Activated naive CD4-positive, alpha-beta T cell treated with anti-CD3 and anti-CD28 coated beads, Interleukin-2, amount 50 U/mL, for 16 hours (primary cell): ENCODE data around the gene AXIN1.
"Not testable (repeated sequence)": the region's sequence is repeated elsewhere in the genome, so short reads cannot be mapped to it uniquely, and the experiment has no call there.

ENCODE experiments used
- DNase-seq: peaks from one replicate; pipeline ENCODE4 v3.0.0-alpha.2; 2020

The AXIN1 gene

DNA sequence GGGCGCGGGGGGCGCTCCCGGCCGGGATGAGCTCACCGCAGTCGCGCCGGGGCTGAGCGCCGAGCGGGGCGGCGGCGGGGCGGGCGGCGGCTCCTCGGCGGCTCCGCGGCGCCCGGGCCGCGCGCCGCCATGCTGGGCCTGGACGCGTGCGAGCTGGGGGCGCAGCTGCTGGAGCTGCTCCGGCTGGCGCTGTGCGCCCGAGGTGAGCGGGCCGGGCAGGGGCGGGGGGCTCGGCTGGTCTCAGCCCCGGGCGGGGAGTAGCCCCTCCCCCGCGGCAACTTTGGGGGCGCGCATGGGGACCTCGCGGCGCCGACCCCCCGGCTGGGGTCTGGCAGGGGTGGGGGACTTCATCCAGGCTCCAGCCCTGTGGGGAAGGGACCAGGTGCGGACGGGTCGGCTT, 72.0 kb downstream of the AXIN1 start, which contains the start of gene ARHGDIG:
Gene ARHGDIG, plus strand, starts transcription at position 40 of the 400 bp plus-strand sequence. Its CDS starts 90 bp downstream, at position 130.
- no peak for DNase-seq

DNA sequence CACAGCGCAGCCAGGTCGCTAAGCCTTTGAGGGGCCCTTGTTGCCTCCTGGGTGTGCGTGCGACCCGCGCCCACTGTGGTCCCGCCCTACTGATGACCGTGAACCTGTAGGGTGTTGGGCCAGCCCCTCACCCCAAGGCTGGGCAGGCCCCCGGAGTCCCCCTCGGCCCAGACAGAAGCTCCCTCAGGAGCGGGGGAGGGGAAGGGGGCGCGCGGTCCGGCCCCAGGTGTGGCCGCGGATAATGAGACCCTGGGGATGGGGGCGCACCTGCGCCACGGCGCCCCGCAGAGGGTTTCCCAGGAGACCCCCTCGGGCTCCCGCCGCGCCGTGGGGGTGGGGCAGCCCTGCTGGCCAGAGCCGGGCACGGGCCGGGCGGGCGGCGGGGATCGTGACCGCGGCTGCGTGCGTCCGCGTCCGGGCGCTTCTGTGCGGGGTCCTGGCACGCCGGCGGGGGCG, 72.5 kb downstream of the AXIN1 start:
- DNase-seq, result no peak

DNA sequence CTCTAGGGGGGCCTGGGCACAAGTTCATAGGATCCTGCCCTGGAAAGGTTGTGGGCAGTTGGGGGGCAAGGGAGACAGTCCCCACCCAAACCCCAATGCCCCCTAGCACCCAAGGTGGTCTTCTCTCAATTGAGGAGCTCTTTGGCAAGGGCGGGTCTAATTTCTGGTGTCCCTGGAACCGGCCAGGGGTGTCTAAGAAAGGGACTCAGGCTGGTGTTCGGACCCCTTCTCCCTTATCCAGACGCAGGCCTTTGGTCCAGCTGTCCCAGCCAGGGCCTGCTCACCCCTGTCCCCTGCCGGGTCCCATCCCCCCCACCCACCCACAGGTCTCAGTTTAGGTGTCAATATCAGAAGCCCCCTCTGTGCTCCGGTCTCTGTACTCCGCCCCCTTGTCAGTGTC, 73.0 kb downstream of the AXIN1 start:
- no peak for DNase-seq

DNA sequence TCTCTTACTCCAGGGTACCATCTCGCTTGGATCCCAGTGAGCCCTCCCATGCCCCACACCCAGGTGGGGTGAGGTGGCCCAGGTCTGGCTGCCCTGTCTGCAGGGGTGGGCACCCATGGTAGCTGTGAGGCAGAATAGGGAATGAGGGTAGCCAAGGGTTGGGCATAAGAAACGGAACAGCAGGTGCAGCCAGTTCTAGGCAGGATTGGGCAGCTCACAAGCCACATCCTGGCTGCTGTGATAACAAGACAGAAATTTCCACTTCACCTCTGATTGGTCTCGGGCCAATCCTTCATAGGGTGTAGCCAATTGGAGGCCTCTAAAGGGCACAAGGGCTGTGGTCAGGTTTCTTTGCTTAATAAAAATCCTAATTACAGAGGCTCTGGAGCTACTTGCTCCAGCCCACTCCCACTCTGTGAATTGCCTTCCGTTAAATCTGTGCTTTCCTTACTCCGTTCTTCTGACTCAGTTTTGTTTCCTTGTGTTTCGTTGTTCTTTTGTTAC, 73.6 kb downstream of the AXIN1 start:
- no peak for DNase-seq

DNA sequence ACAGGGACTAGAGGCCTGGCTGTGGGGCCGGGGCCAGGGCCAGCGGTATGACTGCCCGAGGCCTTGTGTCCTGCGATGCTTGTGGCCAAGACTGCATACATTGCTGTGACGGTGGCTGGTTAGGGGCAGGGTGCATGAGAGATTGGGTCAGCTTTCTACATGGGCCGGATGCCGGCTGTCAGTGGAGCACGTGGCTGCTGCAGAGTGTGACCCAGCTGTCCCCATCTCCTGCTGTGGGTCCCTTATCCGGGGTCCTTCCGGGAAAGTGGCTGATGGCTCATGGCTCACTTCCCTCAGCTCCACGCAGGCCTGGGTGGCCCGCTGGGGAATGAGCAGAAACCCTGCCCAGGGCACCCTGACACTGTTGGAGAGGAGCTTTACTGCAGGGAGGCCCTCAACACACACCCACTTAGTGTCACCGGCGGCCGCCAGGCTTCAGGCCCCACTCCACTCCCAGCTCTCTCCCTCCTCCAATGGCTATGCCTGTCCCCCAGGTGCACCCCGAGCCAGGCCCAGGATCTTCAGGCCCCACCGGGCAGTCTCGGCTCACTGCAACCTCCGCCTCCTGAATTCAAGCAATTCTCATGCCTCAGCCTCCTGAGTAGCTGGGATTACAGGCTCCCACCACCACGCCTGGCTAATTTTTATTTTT, 76.0 kb downstream of the AXIN1 start:
- no peak for DNase-seq

DNA sequence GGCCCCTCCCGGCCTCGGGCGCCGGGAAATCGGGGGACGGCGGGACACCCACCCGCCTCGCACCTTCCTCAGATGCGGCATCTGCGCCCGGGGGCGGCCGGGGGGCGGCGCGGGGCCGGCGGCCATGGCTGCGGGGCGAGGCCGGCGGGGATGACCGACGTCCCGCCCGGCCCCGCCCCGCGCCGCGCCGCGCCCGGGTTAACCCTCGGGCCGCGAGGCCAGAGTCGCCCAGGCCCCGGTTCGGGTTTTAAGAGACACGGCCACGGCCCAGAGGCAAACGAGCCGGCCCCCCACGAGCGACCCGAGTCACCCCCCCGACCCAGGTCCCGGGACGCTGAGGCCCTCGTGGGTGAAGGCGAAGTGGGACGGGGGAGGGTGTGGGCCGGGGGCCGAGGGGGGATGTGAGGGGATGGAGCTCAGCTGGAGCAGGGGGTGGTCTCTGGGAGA, 76.7 kb downstream of the AXIN1 start, which contains the start of gene RGS11:
Gene RGS11, minus strand, starts transcription at position 159 of the 447 bp plus-strand sequence. Its CDS starts 33 bp downstream, at position 126.
- DNase-seq, result no peak

DNA sequence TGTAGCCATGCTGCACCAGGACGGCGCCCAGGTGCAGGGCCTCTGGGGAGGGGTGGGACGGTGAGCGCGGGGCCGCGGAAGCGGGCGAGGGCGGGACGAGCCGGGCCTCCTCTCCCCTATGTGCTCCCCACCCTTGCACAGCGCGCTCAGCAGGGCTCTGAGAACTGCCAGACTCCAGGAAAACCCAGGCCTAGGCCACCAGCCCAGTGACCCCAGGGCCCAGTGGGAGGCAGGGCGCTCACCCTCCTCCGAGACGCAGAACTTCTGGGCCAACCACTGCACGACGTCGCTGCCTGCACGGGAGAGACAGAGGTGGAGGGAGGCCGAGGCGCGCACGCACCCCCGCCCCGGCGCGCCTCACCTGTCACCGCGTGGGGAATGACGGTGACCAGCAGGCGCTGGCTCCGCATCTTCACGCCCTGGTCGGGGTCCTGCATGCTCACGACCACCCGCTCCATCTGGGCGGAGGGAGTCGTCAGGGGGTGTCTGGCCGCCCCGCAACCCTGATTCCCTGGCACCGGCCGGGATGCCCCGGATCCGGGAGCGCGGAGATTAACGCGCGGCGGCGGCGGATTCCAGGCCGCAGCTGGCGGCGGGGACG, 77.4 kb downstream of the AXIN1 start:
- no peak for DNase-seq

DNA sequence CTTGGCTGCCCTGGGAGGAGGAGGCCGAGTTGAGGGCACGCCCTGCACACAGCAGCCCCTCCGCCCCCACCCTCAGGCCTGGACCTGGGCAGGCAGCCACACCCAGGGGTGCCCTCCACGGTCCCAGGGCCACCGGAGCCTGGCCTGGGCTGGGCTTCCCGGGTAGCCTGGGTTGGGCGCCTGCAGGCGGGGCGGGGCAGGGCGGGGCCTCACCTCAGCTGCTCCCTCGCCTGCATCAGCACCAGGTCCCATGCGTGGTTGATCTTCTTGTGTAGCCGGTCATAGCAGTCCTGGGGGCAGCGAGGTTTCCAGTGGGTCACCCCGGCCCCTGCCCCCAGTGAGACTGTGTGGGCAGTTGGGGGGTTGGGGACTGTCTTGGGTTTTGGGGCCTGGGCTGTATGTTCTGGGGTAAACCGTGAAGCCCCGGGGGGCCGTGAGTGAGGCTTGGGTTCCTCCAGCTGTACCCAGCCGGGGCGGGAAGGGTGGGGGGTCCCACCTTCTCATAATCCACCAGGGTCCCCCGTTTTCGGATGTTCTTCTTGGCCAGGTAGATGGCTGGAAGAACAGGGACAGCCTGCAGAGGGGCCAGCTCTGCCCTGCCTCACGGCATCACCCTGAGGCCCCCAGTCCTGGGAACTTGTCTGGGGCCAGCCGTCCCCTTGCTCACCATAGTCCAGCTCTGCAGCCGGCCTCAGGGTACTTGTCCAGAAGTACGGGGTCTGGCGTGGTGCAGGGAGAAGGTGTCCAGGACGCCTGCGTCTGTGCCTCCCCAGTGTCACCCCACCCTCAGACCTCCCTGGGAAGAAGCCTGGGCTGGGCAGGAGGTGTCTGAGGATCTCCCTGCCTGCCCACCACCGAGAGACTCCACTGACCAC, 78.7 kb downstream of the AXIN1 start:
- DNase-seq, result no peak

DNA sequence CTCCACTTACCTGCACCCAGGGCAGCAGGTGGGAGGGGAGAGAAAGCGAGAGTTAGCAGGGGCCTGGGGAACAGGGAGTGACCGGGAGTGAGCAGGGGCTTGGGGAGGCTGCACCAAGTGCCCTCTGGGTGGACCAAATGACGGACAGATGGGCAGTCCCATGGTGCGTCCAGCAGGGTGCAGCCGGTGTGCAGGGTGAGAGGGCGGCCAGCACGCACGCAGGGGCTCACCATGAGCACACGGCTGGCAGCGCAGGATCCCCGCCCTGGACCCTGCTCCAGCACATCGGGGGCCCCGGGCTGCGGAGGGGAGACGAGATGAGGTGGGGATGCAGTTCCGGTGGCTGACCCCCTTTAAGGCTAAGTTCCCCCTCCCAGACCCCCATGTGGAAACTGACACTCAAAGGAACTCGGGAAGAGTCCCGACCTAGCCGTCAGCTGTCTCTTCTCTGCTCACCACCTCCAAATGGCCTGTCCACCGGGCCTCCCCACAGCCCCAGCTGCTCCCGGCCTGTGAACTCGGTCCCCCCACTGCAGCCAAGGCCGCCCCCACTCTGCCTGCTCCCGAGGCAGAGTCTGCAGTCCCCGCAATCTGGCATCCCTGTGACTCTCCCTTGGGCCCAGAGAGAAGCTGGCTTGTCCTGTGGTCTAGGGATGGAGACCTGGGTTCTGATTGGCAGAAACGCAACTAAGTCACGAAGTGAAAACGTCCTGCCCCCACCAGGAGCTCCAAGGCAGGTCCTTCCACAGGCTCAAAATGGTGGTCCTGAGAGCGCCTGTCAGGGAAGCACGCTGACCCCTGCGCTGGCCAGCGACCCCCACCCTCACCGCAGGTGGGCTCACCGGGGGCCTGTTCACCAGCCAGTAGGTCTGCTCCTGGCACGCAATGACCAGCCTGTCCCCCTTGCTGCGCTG, 79.6 kb downstream of the AXIN1 start:
- DNase-seq, result no peak

DNA sequence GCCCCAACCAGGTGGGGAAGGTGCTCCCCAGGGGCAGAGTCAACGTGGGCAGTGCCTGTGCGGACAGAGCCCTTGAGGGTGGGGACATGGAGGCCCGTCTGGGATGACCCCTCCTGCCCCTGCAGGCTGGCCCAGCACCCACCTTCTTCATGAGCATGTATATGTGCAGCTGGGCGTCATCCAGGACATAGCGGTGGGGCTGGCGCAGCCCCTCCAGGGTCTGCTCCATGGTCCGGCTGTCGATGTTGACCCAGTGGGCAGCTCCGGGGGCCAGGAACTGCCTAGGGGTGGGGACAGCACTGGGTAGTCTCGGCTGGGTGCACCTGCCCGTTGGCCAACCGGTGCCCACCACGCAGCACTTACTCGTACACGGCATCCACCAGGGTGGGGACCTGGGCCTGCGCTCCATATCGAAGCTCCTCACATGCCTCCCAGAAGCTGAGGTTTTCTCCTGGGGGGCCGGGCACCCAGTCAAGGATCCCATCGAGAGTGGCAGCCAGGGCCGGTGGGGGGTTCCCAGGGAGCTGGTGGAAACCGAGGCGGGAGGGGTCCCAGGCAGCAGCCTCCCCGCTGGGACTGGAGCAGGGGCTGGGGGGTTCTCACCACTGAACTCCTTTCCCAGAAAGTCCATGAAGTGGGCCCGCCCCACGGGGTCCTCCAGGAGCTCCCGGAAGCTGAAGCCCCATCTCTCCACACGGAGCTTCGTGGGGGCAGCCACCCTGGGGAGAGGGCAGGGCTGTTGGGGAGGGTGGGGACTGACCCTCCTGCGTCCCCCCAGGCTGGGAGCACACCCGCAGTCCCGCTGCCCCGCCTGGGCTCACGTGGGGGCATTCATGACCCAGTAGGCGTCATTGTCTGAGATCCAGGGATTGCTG, 81.9 kb downstream of the AXIN1 start:
- DNase-seq, result no peak

DNA sequence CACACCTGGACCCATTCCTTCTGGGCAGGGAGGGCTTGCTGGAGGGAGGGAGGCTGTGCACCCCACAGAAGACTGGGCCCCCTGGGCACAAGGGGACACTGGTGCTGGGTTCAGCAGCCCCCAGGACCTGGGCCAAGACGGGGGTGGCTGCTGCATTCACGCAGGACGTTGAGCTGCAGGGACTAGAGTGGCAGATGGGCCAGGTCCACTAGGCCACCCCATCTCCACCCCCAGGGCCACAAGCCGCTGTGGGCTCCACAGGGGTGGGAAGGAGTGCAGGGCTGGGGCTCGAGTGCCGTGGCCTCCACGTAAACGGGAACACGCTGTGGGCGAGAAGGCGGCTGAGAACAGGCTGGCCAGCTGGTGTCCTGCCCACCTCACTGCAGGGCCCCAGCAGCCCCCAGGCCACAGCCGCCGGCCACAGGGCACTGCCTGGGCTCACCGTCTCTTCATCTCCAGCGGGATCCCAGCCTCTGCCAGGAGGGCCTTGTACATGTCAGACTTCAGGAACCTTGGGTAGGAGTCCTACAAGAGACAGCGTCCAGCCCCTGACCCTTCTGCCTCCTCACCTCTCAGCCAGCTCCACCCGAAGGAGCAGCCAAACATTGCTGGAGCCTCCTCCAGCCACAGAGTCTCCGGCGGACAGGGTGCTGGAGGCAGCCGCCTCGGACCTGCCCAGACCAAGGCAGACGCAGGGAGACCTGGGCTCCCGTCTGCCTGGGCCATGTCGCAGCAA, 83.3 kb downstream of the AXIN1 start:
- no peak for DNase-seq

DNA sequence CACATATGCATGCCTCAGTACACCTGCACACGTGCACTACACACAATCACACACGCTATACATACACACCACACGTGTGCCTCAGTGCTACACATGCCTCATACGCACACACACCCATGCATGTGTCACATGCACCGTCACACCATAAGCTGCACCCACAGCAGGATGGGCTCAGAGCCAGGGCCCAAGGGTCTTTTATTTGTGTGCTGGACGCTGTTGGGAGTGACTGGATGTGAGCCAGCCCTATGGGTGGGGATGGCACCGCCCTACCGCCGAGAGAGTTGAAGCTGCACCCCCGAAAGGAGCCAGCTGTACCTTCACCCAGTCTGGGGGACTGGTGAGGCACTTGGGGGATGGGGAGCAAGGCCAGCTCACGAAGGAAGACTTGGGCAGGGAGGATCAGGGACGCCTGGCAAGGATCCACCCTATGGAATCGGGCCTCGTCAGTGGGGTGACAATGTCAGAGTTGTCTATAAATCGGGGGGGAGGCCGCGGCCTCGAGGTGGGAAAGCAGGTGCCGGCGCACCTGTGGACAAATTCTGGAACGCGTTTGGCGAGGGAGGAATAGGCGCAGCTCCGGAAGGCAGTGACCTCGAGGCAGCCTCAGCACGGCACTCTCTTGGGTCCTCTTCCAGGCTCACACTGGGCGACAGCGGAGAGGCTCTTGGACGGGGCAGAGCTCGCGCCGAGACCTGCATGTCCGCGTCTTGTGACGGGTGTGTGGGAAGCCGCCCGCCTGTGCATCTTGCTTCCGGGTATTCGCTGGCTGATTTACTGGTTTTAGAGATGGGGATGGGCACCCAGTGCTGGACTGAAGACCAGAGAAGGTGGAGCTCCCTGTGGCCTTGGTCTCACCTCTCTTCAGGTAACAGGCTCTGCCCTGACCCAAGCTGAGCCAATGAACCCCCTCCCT, 84.1 kb downstream of the AXIN1 start:
- no peak for DNase-seq

DNA sequence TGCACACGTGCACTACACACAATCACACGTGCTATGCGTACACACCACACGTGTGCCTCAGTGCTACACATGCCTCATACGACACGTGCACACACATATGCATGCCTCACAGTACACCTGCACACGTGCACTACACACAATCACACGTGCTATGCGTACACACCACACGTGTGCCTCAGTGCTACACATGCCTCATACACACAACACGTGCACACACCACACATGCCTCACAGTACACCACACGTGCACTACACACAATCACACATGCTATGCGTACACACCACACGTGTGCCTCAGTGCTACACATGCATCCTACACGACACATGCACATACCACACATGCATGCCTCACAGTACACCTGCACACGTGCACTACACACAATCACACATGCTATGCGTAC, 85.0 kb downstream of the AXIN1 start:
- DNase-seq, result not testable (repeated sequence)

DNA sequence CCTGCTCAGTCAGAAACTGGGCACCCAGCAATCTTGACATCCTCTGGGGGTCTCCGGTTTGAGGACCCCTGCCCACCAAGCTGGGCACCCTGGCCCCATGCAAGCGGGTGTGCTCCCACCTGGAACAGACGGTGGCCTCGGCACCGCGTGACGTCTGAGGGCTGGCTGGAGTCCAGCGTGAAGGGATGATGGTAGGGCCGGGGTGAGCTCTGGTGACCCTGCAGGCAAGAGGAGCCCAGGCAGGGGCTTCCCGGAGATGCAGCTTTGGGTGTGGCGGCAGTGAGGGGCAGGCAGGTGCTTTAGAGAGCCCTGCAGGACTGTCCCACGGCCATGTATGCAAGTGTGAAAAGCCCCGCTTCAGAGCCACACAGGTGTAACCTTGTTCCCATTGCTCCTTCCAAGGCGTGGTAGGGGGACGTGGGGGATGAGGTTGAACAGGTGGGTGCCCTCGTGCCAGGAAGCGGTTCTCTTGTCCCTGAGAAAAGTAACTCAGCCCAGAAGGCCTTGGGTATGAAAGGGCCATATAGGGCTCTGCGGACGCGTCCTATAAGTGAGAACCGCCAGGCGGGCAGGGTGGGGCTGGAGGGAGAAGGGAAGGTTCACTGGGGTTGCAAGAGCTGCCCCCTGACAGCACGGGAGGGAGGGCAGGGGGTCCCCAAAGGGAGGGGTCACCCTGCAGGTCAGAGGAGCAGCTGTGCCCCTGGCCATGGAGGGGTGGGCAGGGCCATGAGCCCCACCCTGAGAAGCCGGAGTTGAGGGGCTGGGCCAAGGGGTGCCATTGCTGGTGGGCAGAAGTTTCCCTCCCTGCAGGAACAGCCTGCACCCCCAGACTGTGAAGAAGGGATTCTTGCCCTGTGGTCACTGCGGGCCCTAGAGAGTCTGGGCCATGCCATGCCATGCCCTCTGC, 86.0 kb downstream of the AXIN1 start:
- DNase-seq, result no peak

DNA sequence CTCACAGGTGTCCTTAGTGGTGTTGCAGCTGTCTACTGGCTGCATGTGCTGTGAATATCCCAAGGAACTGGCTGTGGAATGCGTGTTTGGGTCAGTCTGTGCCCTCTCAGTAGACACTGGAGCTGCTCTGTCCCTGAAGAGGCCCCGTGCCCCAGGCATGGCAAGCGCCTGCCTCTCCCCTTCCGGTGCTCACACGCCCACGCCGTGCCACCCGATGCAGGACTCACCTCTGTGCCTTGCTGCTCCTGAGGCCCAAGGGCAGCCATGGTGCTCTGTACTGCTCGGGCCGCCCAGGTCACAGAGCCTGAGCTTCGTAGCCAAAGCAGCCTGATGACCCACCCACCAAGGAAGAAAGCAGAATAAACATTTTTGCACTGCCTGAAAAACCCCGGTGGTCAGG, 86.8 kb downstream of the AXIN1 start:
- DNase-seq, result no peak

DNA sequence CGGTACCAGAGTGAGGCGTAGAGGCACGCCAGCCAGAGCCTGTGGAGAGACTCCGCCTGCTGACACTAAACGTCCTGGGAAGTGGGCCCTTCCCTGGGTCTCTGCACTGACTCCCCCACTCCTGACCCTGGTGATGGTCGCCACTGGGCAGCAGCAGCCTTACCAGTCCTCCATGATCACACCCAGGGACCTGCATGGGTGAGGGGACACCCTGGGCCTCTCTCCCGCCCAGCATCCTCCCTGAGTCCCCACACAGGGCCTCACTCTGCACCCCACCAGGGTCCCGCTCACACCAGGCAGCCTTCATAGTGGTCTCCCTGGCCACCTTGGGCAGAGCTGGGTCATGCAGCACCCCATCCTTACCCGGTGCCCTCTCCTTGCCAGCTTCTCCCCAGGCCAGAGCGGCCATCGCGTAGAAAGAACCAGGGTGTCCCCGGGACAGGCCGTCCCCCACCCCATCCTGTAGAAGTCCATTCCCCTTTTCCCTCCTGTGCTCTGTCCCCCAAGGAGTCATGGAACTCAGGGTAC, 87.5 kb downstream of the AXIN1 start:
- no peak for DNase-seq

DNA sequence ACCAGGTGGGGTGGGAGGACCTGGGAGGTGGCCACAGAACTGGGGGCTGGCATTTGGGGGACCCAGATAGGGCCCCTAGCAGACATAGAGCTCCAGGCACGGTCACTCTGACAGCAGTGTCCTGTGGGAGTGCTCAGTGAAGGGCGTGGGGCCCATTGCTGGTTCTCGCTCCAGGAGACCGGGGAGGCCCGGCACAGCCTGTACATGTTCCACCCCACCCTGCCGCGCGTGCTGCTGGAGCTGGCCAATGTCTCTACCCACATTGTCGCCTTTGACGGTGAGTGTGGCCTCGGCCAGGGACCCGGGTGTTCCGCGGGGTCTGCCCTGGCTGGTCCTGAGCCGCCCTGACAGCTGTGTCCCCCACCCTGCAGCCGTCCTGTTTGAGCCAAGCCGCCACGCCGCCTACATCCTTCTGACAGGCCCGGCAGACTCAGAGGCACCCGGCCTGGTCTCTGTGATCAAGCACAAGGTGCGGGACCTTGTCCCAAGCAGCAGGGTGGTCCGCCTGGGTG, 88.0 kb downstream of the AXIN1 start:
- DNase-seq, result no peak

DNA sequence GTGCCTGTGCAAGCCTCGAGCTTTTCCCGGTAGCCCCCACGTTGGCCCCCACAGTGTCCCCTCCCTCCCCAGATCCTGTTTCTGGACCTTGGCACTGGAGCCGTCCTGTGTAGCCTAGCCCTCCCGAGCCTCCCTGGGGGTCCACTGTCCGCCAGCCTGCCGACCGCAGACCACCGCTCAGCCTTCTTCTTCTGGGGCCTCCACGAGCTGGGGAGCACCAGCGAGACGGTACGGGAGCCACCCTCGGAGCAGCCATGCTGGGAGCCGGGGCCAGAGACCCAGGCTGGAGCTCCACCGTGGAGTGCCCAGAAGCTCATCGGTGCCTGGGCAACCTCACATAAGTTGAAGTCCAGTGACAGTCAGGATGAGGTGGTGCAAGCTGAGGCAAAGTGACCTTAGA, 88.6 kb downstream of the AXIN1 start:
- no peak for DNase-seq
